OCI-LY7 (cell line): Measurements from ENCODE around the gene TTLL3. TPM values are rescaled to one million over a fixed set of nuclear protein-coding genes. Genes with fewer than 3 reads are reported as not detected.

Experiments
- BruUV-seq: library from RNA; stranded (reverse); fragments of 400-500 nt; replicated peaks from 2 replicates; lab custom pipeline; 2021; lab: Mats Ljungman, UMichigan
- CTCF ChIA-PET: fragments of 300-600 bp; sonication (Branson Sonifier 250); formaldehyde crosslinking; loops from one replicate; lab custom pipeline; 2022; ENCODE audit warnings: antibody characterized with exemption; ENCODE audit not compliant: unreplicated experiment; lab: Charles Lee
- POLR2A ChIA-PET: fragments of 300-600 bp; sonication (Branson Sonifier 250); formaldehyde crosslinking; loops from one replicate; lab custom pipeline; 2022; ENCODE audit warnings: antibody characterized with exemption; lab: Charles Lee
- DNase-seq: peaks from one replicate; pipeline ENCODE4 v3.0.0-alpha.2; 2015; ENCODE audit warnings: low spot score
- H2AFZ ChIP-seq: fragments of 200-600 bp; sonication (generic), shearing (Covaris generic); 2 replicates; pipeline ENCODE4 v1.6.1; 2014; ENCODE audit warnings: mild to moderate bottlenecking, antibody characterized with exemption, low read length, moderate library complexity
- H3K27ac ChIP-seq: fragments of 200-600 bp; sonication (generic); 2 replicates; pipeline ENCODE4 v1.5.1; 2014; ENCODE audit warnings: mixed run types, low read depth, mild to moderate bottlenecking, moderate library complexity, low read length, inconsistent platforms; ENCODE audit not compliant: poor library complexity, severe bottlenecking
- H3K36me3 ChIP-seq: fragments of 200-600 bp; sonication (generic); 2 replicates; pipeline ENCODE4 v1.6.1; 2014; ENCODE audit warnings: mild to moderate bottlenecking, antibody characterized with exemption, low read length, moderate library complexity, mixed read lengths; ENCODE audit not compliant: insufficient read depth
- H3K4me1 ChIP-seq: fragments of 200-600 bp; sonication (generic); 2 replicates; pipeline ENCODE4 v1.5.1; 2014; ENCODE audit warnings: mild to moderate bottlenecking, low read length; ENCODE audit not compliant: insufficient read depth, poor library complexity, severe bottlenecking
- H3K4me2 ChIP-seq: fragments of 200-600 bp; sonication (generic); 2 replicates; pipeline ENCODE4 v1.6.1; 2014; ENCODE audit warnings: mild to moderate bottlenecking, low read length
- H3K4me3 ChIP-seq: fragments of 200-600 bp; sonication (generic); 2 replicates; pipeline ENCODE4 v1.5.1; 2014; ENCODE audit warnings: mild to moderate bottlenecking, low read depth, low read length; ENCODE audit not compliant: poor library complexity, severe bottlenecking
- H3K79me2 ChIP-seq: fragments of 200-600 bp; sonication (generic); 2 replicates; pipeline ENCODE4 v1.6.1; 2016; ENCODE audit warnings: low read depth, mild to moderate bottlenecking, low read length, moderate library complexity, mixed read lengths; ENCODE audit not compliant: insufficient read depth
- H3K9me2 ChIP-seq: fragments of 200-600 bp; sonication (generic); 2 replicates; pipeline ENCODE4 v1.6.1; 2016; ENCODE audit warnings: mild to moderate bottlenecking, low read length, mixed read lengths; ENCODE audit not compliant: insufficient read depth
- H3K9me3 ChIP-seq: fragments of 200-600 bp; sonication (generic); 2 replicates; pipeline ENCODE4 v1.6.1; 2014; ENCODE audit warnings: mild to moderate bottlenecking, mixed run types, low read length, mixed read lengths
- H4K20me1 ChIP-seq: fragments of 200-600 bp; sonication (generic); 2 replicates; pipeline ENCODE4 v1.6.1; 2014; ENCODE audit warnings: mild to moderate bottlenecking, antibody characterized with exemption, low read length, moderate library complexity, mixed read lengths; ENCODE audit not compliant: insufficient read depth
- EZH2phosphoT487 ChIP-seq: fragments of 200-600 bp; sonication (generic); IDR thresholded peaks from 2 replicates; pipeline ENCODE4 v1.6.1; 2018; ENCODE audit warnings: low read depth, borderline replicate concordance, mild to moderate bottlenecking, mixed run types, antibody characterized with exemption, low read length, moderate library complexity, mixed read lengths
- intact Hi-C: fragments of 100-400 bp; cut with micrococcal nuclease; formaldehyde crosslinking; loops from one replicate; pipeline ENCODE4 v1.10.0; 2022; ENCODE audit not compliant: unreplicated experiment
- total RNA-seq, 2 experiments: library from RNA; depleted of rRNA in 1 of 2; stranded (reverse); fragments of >200 nt in 1 of 2; shearing (Covaris generic) in 1 of 2; gene quantifications; 2 replicates each; pipeline ENCODE4 v1.2.3, GENCODE V29; 2014 to 2022
- TF ChIP-seq, protein P1 (sequence below): fragments of 200-600 bp; sonication (generic); conservative IDR thresholded peaks from 2 replicates; pipeline ENCODE4 v1.5.1; 2014; ENCODE audit warnings: mild to moderate bottlenecking, antibody characterized with exemption, low read length, moderate library complexity, mixed read lengths

The TTLL3 gene
- total RNA-seq, 2 experiments from 2014 or later: 65.4 to 127 TPM

DNA sequence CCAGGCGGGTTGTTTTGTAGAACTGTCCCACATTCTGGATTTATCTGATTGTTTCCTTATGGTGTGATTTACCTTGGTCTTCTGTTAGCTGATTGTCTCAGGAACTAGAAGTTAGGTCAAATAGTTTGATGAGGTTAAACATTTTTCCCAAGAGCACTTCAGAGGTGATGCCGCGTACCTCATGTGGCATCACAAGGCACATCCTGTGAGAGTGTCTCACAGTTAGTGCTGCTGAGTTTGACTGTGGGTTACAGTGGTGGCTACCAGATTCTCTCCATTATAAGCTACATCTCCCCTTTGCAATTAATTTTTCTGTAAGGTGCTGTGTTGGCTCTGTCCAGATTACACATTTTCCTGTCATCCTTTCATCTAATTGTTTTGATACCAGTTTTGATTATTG is 21.2 kb downstream of the TTLL3 start:
- ChIA-PET POLR2A (interaction anchor here (0.6 kb wide), 1 partner anchor 22 kb away, joined by 3 read pairs; no protein-coding TSS in a partner anchor), CTCF (no interaction called here)
- Histone ChIP-seq H3K4me1 (peaks cover 3% of the 10 kb centered on the region), H3K4me3 (no peak overlapping the region), H4K20me1 (no peaks in the 10 kb centered on the region), H2AFZ (no peak overlapping the region), H3K9me3 (no peaks in the 10 kb centered on the region), H3K79me2 (no peaks in the 10 kb centered on the region), H3K4me2 (no peak overlapping the region), H3K36me3 (peaks cover 80% of the 10 kb centered on the region), H3K27ac (no peak overlapping the region), H3K9me2 (no peaks in the 10 kb centered on the region)
- no peak for TF ChIP-seq EZH2phosphoT487
- TF ChIP-seq, protein P1, sequence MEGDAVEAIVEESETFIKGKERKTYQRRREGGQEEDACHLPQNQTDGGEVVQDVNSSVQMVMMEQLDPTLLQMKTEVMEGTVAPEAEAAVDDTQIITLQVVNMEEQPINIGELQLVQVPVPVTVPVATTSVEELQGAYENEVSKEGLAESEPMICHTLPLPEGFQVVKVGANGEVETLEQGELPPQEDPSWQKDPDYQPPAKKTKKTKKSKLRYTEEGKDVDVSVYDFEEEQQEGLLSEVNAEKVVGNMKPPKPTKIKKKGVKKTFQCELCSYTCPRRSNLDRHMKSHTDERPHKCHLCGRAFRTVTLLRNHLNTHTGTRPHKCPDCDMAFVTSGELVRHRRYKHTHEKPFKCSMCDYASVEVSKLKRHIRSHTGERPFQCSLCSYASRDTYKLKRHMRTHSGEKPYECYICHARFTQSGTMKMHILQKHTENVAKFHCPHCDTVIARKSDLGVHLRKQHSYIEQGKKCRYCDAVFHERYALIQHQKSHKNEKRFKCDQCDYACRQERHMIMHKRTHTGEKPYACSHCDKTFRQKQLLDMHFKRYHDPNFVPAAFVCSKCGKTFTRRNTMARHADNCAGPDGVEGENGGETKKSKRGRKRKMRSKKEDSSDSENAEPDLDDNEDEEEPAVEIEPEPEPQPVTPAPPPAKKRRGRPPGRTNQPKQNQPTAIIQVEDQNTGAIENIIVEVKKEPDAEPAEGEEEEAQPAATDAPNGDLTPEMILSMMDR: no peak
- DNase-seq: no peak
- BruUV-seq: no TSS peak
- intact Hi-C loops: no loop called here

DNA sequence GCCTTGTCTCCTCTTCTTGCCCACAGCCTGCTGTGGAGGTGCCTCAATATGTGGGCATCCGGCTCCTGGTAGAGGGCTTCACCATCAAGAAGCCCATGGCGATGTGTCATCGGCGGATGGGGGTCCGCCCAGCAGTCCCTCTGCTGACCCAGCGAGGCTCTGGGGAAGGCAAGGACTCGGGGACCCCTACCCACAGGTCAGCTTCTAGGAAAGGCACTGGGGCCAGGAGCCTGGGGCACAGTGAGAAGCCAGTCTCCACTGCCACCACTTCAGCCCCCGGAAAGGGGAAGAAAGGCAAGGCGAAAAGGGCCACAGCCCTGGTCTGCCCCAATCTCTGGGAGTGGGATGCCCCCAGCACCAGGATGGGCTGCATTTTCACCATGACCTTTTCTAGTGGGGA is 23.0 kb downstream of the TTLL3 start:
- intact Hi-C loops: no loop called here
- no peaks in the 10 kb centered on the region for H3K79me2 ChIP-seq
- CTCF ChIA-PET: no interaction called here
- H3K36me3 ChIP-seq: peaks cover 82% of the 10 kb centered on the region
- no peak overlapping the region for H3K4me2 ChIP-seq
- TF ChIP-seq EZH2phosphoT487: no peak
- TF ChIP-seq, protein P1: no peak
- no peaks in the 10 kb centered on the region for H3K4me1 ChIP-seq
- H3K9me3 ChIP-seq: no peaks in the 10 kb centered on the region
- no peak overlapping the region for H2AFZ ChIP-seq
- DNase-seq: no peak
- no peak overlapping the region for H3K4me3 ChIP-seq
- H3K9me2 ChIP-seq: no peaks in the 10 kb centered on the region
- no peaks in the 10 kb centered on the region for H4K20me1 ChIP-seq
- no TSS peak for BruUV-seq
- POLR2A ChIA-PET: interaction anchor here (1.2 kb wide), 1 partner anchor 7 kb away, joined by 3 read pairs; no protein-coding TSS in a partner anchor
- no peak overlapping the region for H3K27ac ChIP-seq

DNA sequence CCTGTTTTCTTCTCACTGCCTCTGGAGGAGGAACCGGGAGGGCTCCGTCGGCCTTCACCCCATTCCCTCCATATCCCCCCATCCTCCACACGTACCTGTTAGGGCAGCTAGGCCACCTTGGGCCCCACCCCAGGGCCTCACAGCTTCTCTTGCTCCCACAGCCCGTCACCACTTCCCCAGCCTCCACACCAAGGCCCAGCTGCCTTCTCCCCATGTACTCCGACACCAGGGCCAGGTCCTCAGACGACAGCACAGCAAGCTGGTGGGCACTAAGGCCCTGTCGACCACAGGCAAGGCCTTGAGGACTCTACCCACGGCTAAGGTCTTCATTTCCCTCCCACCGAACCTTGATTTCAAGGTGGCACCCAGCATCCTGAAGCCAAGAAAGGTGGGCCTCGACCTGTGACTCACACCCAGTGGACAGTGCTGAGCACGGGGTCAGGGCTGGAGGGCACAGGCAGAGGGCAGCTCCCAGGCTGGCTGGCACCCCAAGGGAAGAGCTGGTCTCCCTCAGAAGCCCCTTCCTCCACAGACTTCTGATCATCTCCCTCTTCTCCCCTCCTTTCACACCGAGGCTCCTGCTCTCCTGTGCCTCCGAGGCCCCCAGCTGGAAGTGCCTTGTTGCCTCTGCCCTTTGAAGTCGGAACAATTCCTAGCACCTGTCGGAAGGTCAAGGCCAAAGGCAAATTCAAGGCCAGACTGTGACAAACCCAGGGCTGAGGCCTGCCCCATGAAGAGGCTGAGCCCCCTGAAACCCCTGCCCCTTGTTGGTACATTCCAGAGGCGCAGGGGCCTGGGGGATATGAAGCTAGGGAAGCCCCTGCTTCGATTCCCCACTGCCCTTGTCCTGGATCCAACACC is 24.7 kb downstream of the TTLL3 start:
- Histone ChIP-seq H4K20me1 (no peaks in the 10 kb centered on the region), H3K36me3 (peaks cover 82% of the 10 kb centered on the region), H3K79me2 (no peaks in the 10 kb centered on the region), H3K9me2 (no peaks in the 10 kb centered on the region), H3K4me2 (no peak overlapping the region), H3K4me1 (no peaks in the 10 kb centered on the region), H3K9me3 (no peaks in the 10 kb centered on the region), H3K27ac (no peak overlapping the region), H2AFZ (no peak overlapping the region), H3K4me3 (no peak overlapping the region)
- BruUV-seq: no TSS peak
- TF ChIP-seq, protein P1: no peak
- TF ChIP-seq EZH2phosphoT487: no peak
- intact Hi-C loops: no loop called here
- ChIA-PET POLR2A (interaction anchor here (0.6 kb wide), 1 partner anchor 137 kb away, joined by 5 read pairs; no protein-coding TSS in a partner anchor), CTCF (no interaction called here)
- DNase-seq: no peak
